Endodermal cell (in vitro differentiated cells): ENCODE data around the gene PANK1. TPM values are rescaled to one million over a fixed set of nuclear protein-coding genes. Genes with fewer than 3 reads are reported as not detected.

Experiments used
- DNase-seq: peaks from one replicate; pipeline ENCODE4 v3.0.0-alpha.2; 2017
- H3K27ac ChIP-seq: 2 replicates; pipeline ENCODE4 v1.5.1; 2013; ENCODE audit warnings: mild to moderate bottlenecking, low read depth, low read length, moderate library complexity
- H3K27me3 ChIP-seq: 2 replicates; pipeline ENCODE4 v1.6.1; 2013; ENCODE audit warnings: mild to moderate bottlenecking, low read length, moderate library complexity; ENCODE audit not compliant: insufficient read depth, control insufficient read depth, poor library complexity, severe bottlenecking
- H3K36me3 ChIP-seq: 2 replicates; pipeline ENCODE4 v1.7.0; 2013; ENCODE audit warnings: mild to moderate bottlenecking, low read length, moderate library complexity; ENCODE audit not compliant: control insufficient read depth, insufficient read depth
- H3K4me1 ChIP-seq: one replicate; pipeline ENCODE4 v1.7.0; 2013; ENCODE audit warnings: low read length; ENCODE audit not compliant: control insufficient read depth, insufficient read depth
- H3K4me3 ChIP-seq: 2 replicates; pipeline ENCODE4 v1.5.1; 2013; ENCODE audit warnings: mild to moderate bottlenecking, low read length, moderate library complexity
- H3K9ac ChIP-seq: 2 replicates; pipeline ENCODE4 v1.6.1; 2013; ENCODE audit warnings: mild to moderate bottlenecking, low read length, moderate library complexity; ENCODE audit not compliant: poor library complexity, severe bottlenecking; ENCODE audit errors: extremely low read depth
- H3K9me3 ChIP-seq: 2 replicates; pipeline ENCODE4 v1.6.1; 2013; ENCODE audit warnings: mild to moderate bottlenecking, low read length, moderate library complexity; ENCODE audit not compliant: control insufficient read depth
- H3K27ac Mint-ChIP-seq: 2 replicates; pipeline ENCODE4 v1.8.0; 2020; ENCODE audit warnings: mixed read lengths
- H3K27me3 Mint-ChIP-seq: 2 replicates; pipeline ENCODE4 v1.8.0; 2021; ENCODE audit warnings: mild to moderate bottlenecking, mixed read lengths; ENCODE audit not compliant: insufficient read depth
- H3K36me3 Mint-ChIP-seq: 2 replicates; pipeline ENCODE4 v1.8.0; 2020; ENCODE audit warnings: low read depth, mixed read lengths
- H3K4me1 Mint-ChIP-seq: 2 replicates; pipeline ENCODE4 v1.8.0; 2020; ENCODE audit warnings: mixed read lengths
- H3K4me3 Mint-ChIP-seq: 2 replicates; pipeline ENCODE4 v1.8.0; 2020; ENCODE audit warnings: mild to moderate bottlenecking, moderate library complexity, mixed read lengths
- H3K9me3 Mint-ChIP-seq: 2 replicates; pipeline ENCODE4 v1.8.0; 2020; ENCODE audit warnings: mild to moderate bottlenecking, mixed read lengths
- WGBS, 2 experiments: methylation state at CpG; one replicate each; pipeline versions ENCODE4 v1.1.5 to v1.1.7; 2013; ENCODE audit warnings: missing lambda C conversion rate in 2 of 2, mixed read lengths in 1 of 2; ENCODE audit not compliant: insufficient coverage in 1 of 2, insufficient read length in 1 of 2; 5-methylcytosine and 5-hydroxymethylcytosine counted together
- total RNA-seq, 2 donors: library from RNA; stranded (reverse); fragmentation: NEBNext Ultra II Directional in 1 of 2; extraction: Animal tissue kit (Norgen Biotek cat#: 25700) in 1 of 2; gene quantifications; 2 replicates in 1 of 2; 3 replicates in 1 of 2; pipeline ENCODE4 v1.2.1, GENCODE V29; 2021
- TF ChIP-seq, protein P1 (sequence below): fragments of 200-600 bp; sonication (generic); conservative IDR thresholded peaks from 2 replicates; pipeline ENCODE4 v1.5.0; 2021; ENCODE audit warnings: antibody characterized with exemption, mild to moderate bottlenecking

PANK1 gene
- total RNA-seq, 2 donors from 2014 or later = 23.4 to 28.8 TPM

DNA sequence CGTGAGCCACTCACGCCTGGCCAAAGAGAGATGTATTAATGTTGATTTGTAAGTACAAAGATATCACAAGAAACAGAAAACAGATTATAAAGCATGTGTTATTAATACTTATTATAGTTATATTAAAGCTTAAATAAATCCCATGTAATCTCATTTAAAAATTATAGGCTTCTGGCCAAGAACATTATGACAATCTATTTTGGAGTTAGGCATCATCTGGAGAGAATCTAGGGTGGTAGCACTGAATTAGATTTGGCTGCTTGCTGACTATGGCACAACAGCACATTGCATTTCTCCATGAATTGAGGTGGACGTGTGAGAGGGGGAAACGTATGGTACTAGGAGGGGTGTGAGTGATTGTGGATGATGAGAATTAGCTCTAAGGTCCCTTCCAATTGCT lies 92.8 kb downstream of the PANK1 start:
- Mint-ChIP-seq H3K9me3 (peaks cover 12% of the 10 kb centered on the region), H3K36me3 (no peaks in the 10 kb centered on the region), H3K4me3 (no peak overlapping the region), H3K4me1 (peaks cover 26% of the 10 kb centered on the region), H3K27me3 (peaks cover 4% of the 10 kb centered on the region), H3K27ac (no peak overlapping the region)
- H3K27ac ChIP-seq = no peak overlapping the region
- 83% methylated on average over 4 of the region's 4 CpGs; no CpG with 5 or more reads in 1 of the 2 experiments for WGBS, 2 experiments
- H3K27me3 ChIP-seq = no peaks in the 10 kb centered on the region
- no peak for DNase-seq
- H3K36me3 ChIP-seq = no peaks in the 10 kb centered on the region
- TF ChIP-seq, protein P1, sequence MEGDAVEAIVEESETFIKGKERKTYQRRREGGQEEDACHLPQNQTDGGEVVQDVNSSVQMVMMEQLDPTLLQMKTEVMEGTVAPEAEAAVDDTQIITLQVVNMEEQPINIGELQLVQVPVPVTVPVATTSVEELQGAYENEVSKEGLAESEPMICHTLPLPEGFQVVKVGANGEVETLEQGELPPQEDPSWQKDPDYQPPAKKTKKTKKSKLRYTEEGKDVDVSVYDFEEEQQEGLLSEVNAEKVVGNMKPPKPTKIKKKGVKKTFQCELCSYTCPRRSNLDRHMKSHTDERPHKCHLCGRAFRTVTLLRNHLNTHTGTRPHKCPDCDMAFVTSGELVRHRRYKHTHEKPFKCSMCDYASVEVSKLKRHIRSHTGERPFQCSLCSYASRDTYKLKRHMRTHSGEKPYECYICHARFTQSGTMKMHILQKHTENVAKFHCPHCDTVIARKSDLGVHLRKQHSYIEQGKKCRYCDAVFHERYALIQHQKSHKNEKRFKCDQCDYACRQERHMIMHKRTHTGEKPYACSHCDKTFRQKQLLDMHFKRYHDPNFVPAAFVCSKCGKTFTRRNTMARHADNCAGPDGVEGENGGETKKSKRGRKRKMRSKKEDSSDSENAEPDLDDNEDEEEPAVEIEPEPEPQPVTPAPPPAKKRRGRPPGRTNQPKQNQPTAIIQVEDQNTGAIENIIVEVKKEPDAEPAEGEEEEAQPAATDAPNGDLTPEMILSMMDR = no peak
- peaks cover 10% of the 10 kb centered on the region for H3K4me1 ChIP-seq
- no peak overlapping the region for H3K4me3 ChIP-seq
- no peaks in the 10 kb centered on the region for H3K9me3 ChIP-seq
- no peak overlapping the region for H3K9ac ChIP-seq

GRCh38 chr10:89550509-89550908 lies 94.5 kb downstream of the PANK1 start:
- H3K27ac Mint-ChIP-seq = no peak overlapping the region
- Histone ChIP-seq H3K4me1 (peaks cover 3% of the 10 kb centered on the region), H3K9me3 (no peaks in the 10 kb centered on the region), H3K27ac (no peak overlapping the region), H3K27me3 (no peaks in the 10 kb centered on the region), H3K36me3 (no peaks in the 10 kb centered on the region), H3K4me3 (no peak overlapping the region), H3K9ac (no peak overlapping the region)
- no peaks in the 10 kb centered on the region for H3K36me3 Mint-ChIP-seq
- H3K4me3 Mint-ChIP-seq = no peak overlapping the region
- H3K27me3 Mint-ChIP-seq = no peaks in the 10 kb centered on the region
- H3K4me1 Mint-ChIP-seq = peaks cover 20% of the 10 kb centered on the region
- 96 to 100% methylated on average over 1 to 5 of the region's 5 CpGs for WGBS, 2 experiments
- H3K9me3 Mint-ChIP-seq = peaks cover 21% of the 10 kb centered on the region
- TF ChIP-seq, protein P1 = no peak
- DNase-seq = no peak

DNA sequence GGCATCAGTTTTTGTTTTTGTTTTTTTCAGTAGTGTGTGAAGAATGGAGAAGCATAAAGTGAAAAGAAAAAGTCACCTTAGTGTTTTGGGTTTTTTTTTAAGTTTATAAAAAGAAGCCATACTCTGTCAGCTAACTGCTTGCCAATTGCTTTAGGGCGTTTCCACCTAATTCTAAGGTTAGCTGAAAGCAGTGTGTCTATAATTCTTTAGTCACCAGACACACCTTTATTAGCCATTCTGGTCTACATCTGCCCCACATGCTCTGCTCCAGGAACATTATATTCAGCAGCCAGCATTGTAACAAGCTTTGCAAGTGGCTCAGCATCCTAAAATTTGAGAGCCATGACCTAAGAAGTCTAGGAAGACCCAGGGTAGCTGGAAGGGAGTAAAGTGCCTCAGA lies 95.5 kb downstream of the PANK1 start:
- Histone ChIP-seq H3K4me1 (peaks cover 3% of the 10 kb centered on the region), H3K27me3 (no peaks in the 10 kb centered on the region), H3K27ac (no peak overlapping the region), H3K36me3 (no peaks in the 10 kb centered on the region), H3K9ac (no peak overlapping the region), H3K4me3 (no peak overlapping the region), H3K9me3 (no peaks in the 10 kb centered on the region)
- no peak overlapping the region for H3K4me3 Mint-ChIP-seq
- peaks cover 23% of the 10 kb centered on the region for H3K9me3 Mint-ChIP-seq
- TF ChIP-seq, protein P1 = no peak
- H3K4me1 Mint-ChIP-seq = peaks cover 13% of the 10 kb centered on the region
- DNase-seq = no peak
- WGBS, 2 experiments = 94% methylated on average over 1 of the region's 1 CpG; no CpG with 5 or more reads in 1 of the 2 experiments
- no peaks in the 10 kb centered on the region for H3K27me3 Mint-ChIP-seq
- no peaks in the 10 kb centered on the region for H3K36me3 Mint-ChIP-seq
- no peak overlapping the region for H3K27ac Mint-ChIP-seq
